Hindlimb muscle (tissue), 1 donor: ENCODE results near the gene SELP. TPM values are rescaled to one million over a fixed set of nuclear protein-coding genes. Genes with fewer than 3 reads are reported as not detected.

Source experiments
- DNase-seq: peaks from one replicate; pipeline ENCODE4 v3.0.0-alpha.2; 2013
- polyA plus RNA-seq: library from polyadenylated mRNA; unstranded; fragments of 120-200 nt; gene quantifications from one replicate; pipeline ENCODE4 v1.2.1, GENCODE V29; 2013; ENCODE audit not compliant: insufficient read length

SELP gene
- polyA plus RNA-seq, 1 donor, result 0.76 TPM

DNA sequence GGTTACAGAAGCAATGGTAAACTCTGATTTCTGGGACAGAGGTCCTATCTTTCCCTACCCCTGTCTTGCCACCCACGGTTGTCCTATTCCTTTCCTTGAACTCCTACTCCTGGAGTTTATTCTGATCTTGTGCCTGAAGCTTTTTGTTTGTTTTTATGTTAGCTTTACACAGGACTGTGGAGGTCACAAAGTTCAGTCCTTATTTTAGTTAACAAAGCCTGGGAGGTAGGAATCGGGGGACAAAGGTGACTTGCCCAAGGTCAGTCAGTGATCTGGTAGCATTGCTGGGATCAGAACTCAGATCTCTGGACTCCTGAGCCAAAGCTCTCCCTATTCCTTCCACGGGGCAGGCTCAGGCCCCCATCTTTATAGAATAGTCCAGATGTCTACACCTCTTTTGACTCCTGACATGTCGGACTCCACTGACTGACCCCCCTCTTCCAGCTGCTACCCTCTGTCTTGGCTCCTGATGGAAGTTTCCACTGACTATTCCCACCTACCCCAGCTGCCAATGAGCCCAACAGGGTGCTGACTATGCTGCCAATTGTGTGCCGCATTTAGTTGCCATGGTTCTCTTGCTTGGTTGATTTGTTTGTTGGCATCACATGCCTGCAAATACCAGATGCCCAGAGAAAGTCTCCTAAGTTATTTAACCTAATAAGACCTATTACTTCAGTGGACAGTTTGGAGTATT lies 53.5 kb downstream of the SELP start:
- DNase-seq, result no peak

- DNase-seq, result no peak
Observed at GRCh38 chr1:169574336-169574735, 55.6 kb downstream of the SELP start.

DNA sequence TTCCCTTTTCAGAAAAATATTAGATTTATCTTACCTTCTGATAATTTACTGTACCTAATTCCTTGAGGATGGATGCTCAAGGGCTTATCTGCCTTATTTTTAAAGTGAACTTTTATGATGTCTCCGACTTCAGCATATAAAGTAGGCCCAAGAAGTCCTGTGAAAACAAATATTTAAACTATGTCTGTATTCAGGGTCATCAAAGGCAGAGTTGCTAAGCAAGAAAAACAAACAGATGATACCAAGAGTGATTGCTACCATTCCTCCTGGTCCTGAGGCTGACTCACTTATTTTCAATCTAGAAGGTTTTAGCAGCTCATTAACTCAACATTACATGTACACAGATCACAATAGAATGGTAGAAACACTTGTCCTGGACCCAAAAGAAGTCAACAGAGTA lies 57.7 kb downstream of the SELP start:
- DNase-seq, result no peak

- DNase-seq, result no peak
Observed at GRCh38 chr1:169571450-169571849, 58.5 kb downstream of the SELP start.

GRCh38 chr1:169570172-169570574 lies 59.8 kb downstream of the SELP start:
- DNase-seq, result no peak

GRCh38 chr1:169568497-169568896 lies 61.4 kb downstream of the SELP start:
- DNase-seq, result no peak

GRCh38 chr1:169565335-169566271 lies 64.3 kb downstream of the SELP start:
- no peak for DNase-seq

DNA sequence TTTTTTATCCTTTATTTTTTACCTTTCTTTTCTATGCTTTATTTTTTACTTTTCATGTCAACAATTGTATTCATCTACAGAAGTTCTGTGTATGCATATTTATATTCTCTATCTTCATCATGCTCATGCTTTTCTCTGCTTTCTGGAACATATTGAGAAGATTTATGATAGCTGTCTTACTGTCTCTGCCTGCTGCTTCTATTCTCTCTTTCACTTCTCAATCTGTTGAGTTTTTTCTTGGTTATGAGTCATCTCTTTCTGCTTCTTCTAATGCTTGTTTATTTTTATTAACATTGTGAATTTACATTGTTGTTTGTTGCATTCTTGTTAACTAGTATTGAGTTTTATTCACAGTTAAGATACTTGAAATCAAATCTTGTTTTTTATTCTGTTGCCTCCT lies 66.3 kb downstream of the SELP start:
- no peak for DNase-seq

- DNase-seq, result no peak
Observed at GRCh38 chr1:169563019-169563615, 66.8 kb downstream of the SELP start.

- no peak for DNase-seq
Observed at GRCh38 chr1:169561692-169562091, 68.2 kb downstream of the SELP start.

DNA sequence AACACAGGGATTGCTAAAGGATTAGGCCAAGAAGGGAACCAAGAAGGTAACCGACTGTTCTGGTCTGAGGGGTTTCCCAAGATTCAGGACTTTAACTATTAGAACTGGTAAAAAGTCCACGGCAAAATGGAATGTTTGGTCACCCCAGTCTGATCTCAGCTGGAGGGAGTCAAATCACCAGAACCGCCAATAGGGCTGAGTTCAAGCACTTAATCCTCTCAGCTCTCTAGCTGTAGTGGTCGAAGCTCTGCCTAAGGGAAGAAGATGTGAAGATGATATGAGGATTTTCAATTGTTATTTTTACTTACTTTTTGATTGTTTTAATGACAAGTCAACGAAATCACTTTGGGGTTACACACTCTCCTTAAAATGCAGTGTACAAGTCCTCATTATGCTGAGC lies 72.8 kb downstream of the SELP start:
- no peak for DNase-seq

- DNase-seq, result peak; percentile 30
Observed at GRCh38 chr1:169550294-169550693, 79.6 kb downstream of the SELP start.

DNA sequence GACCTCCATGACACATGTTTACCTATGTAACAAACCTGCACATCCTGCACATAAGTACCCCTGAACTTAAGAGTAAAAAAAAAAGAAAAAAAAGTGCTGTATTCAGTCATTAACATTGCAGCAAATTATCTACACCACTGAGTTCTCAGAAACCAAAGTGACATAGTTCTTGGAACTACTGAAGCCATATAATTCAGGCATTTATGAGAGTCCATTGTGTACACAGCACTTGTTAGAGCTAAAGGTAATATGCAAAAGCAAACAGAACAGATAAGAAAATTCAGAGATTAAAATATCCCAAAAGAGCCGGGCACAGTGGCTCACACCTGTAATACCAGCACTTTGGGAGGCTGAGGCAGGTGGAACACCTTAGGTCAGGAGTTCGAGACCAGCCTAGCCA lies 81.6 kb downstream of the SELP start:
- DNase-seq, result no peak

DNA sequence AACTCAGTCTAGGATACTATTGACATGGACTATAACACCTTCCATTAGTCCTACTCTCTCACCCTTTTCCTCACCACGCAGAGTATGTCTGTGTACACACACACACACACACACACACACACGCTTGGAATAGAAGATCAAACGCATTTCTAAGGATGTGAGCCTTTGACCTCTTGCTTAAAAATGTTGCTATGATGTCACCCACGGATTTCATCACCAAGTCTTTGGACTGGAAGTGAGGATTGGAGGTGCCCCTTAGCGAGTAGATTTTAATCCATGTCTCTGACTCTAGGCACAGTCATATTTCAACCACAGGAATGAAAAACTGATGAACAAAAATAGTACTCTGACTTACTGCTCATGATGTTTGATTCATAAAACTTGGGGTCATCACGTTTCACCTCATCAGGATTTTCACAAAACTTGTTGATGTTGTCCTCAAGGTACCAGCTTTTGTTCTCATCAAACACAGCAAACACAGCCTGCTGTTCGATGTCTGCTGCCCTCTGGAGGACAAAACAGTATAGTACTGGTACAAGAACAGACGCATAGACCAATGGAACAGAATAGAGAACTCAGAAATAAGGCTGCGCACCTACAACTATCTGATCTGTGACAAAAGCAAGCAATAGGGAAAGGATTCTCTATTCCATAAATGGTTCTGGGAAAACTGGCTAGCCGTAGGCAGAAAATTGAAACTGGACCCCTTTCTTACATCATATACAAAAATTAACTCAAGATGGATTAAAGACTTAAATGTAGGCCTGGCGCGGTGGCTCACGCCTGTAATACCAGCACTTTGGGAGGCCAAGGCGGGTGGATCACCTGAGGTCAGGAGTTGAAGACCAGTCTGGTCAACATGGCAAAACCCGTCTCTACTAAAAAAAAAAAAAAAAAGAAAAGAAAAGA lies 83.6 kb downstream of the SELP start:
- peak; percentile 74 for DNase-seq

GRCh38 chr1:169545472-169545871 lies 84.5 kb downstream of the SELP start:
- DNase-seq, result no peak

- no peak for DNase-seq
Observed at GRCh38 chr1:169538998-169539871, 90.7 kb downstream of the SELP start.

Other genes with a start within 250 kb of the SELP start
- gene CCDC181, start 202.7 kb downstream of the SELP start, polyA plus RNA-seq, result 1.1 TPM
- gene SLC19A2, start 144.2 kb downstream of the SELP start, polyA plus RNA-seq, result 6.4 TPM
- gene F5, start 43.6 kb downstream of the SELP start, polyA plus RNA-seq, result 0.26 TPM
- gene SELL, start 81.5 kb upstream of the SELP start, polyA plus RNA-seq, result 2.6 TPM
- 1.3 TPM for gene SELE, start 104.0 kb upstream of the SELP start, polyA plus RNA-seq
- gene METTL18, start 164.8 kb upstream of the SELP start, polyA plus RNA-seq, result 6.4 TPM